ENCODE results near the gene RSAD1.

The RSAD1 gene

GRCh38 chr17:50478391-50479381 is at the start of gene RSAD1:
TSS of gene RSAD1 (plus strand) at chr17:50478860. CDS start at chr17:50478885, 25 bp downstream.
- no peak for FAIRE-seq

- no peak for FAIRE-seq
Measured at GRCh38 chr17:50429793-50430192, 48.9 kb upstream of the RSAD1 start.

- FAIRE-seq, result no peak
Measured at GRCh38 chr17:50430821-50431618, 47.6 kb upstream of the RSAD1 start.

GRCh38 chr17:50432125-50432762 is 46.4 kb upstream of the RSAD1 start:
- FAIRE-seq, result no peak

GRCh38 chr17:50437409-50437808 is 41.3 kb upstream of the RSAD1 start:
- FAIRE-seq, result no peak

- FAIRE-seq, result no peak
Measured at GRCh38 chr17:50439008-50439407, 39.7 kb upstream of the RSAD1 start.

GRCh38 chr17:50440172-50440837 is 38.4 kb upstream of the RSAD1 start:
- no peak for FAIRE-seq

- FAIRE-seq, result no peak
Measured at GRCh38 chr17:50440838-50441829, 37.5 kb upstream of the RSAD1 start.

- no peak for FAIRE-seq
Measured at GRCh38 chr17:50443505-50443974, 35.1 kb upstream of the RSAD1 start.

- FAIRE-seq, result no peak
Measured at GRCh38 chr17:50444841-50445715, 33.6 kb upstream of the RSAD1 start.

GRCh38 chr17:50445730-50446325 is 32.8 kb upstream of the RSAD1 start:
- no peak for FAIRE-seq

GRCh38 chr17:50447870-50448595 is 30.6 kb upstream of the RSAD1 start:
- no peak for FAIRE-seq

GRCh38 chr17:50448643-50449042 is 30.0 kb upstream of the RSAD1 start:
- FAIRE-seq, result no peak

GRCh38 chr17:50451943-50452629 is 26.6 kb upstream of the RSAD1 start:
- no peak for FAIRE-seq

- no peak for FAIRE-seq
Measured at GRCh38 chr17:50452630-50453300, 25.9 kb upstream of the RSAD1 start.

- no peak for FAIRE-seq
Measured at GRCh38 chr17:50453901-50454300, 24.8 kb upstream of the RSAD1 start.

- no peak for FAIRE-seq
Measured at GRCh38 chr17:50457621-50458020, 21.0 kb upstream of the RSAD1 start.

- FAIRE-seq, result no peak
Measured at GRCh38 chr17:50458270-50458669, 20.4 kb upstream of the RSAD1 start.

Data from colon (tissue), 2 donors.